ENCODE results near the gene PCP4L1. TPM values are rescaled to one million over a fixed set of nuclear protein-coding genes. Genes with fewer than 3 reads are reported as not detected.
"Not testable (repeated sequence)": the region's sequence is repeated elsewhere in the genome, so short reads cannot be mapped to it uniquely, and the experiment has no call there.

Gene PCP4L1
- total RNA-seq, 1 donor from 2014 or later, result 8.2 TPM

DNA sequence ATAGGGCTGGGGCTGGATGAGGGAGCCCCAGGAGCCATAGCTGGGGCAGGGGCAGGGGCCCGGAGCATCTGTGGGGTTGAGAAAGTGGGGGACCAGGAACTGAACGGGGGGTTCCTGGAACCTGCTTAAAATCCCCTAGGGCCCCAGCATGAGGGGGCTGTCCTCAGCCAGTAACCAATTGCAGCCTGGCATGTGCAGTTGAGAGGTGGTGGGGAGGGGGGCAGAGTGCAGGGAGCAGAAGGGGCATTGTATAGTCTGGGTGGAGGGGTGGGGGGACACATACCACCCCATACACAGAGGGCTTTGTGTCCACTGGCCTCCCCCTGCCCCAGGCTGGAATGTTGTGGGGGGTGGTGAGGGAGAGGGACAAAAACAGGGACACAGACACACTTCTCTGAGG is 51.3 kb downstream of the PCP4L1 start, which contains the start of gene MPZ:
Gene MPZ, minus strand, starts transcription at position 101 of the 400 bp plus-strand sequence. Its CDS starts 63 bp downstream, at position 38.
- H3K4me3 ChIP-seq, result no peak within 1 kb of the TSS
- H3K27me3 ChIP-seq, result no peaks in the 10 kb centered on the region
- intact Hi-C loops (cut with DNase I), result no loop called here
- no peak within 1 kb of the TSS for H3K27ac ChIP-seq
- TF ChIP-seq, protein P1, sequence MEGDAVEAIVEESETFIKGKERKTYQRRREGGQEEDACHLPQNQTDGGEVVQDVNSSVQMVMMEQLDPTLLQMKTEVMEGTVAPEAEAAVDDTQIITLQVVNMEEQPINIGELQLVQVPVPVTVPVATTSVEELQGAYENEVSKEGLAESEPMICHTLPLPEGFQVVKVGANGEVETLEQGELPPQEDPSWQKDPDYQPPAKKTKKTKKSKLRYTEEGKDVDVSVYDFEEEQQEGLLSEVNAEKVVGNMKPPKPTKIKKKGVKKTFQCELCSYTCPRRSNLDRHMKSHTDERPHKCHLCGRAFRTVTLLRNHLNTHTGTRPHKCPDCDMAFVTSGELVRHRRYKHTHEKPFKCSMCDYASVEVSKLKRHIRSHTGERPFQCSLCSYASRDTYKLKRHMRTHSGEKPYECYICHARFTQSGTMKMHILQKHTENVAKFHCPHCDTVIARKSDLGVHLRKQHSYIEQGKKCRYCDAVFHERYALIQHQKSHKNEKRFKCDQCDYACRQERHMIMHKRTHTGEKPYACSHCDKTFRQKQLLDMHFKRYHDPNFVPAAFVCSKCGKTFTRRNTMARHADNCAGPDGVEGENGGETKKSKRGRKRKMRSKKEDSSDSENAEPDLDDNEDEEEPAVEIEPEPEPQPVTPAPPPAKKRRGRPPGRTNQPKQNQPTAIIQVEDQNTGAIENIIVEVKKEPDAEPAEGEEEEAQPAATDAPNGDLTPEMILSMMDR (IDR thresholded peaks at IDR 0.05), result no peak
- DNase-seq (no peak), ATAC-seq (no peak)
- no peaks in the 10 kb centered on the region for H3K36me3 ChIP-seq
- peaks cover 17% of the 10 kb centered on the region for H3K4me1 ChIP-seq
- no peaks in the 10 kb centered on the region for H3K9me3 ChIP-seq

DNA sequence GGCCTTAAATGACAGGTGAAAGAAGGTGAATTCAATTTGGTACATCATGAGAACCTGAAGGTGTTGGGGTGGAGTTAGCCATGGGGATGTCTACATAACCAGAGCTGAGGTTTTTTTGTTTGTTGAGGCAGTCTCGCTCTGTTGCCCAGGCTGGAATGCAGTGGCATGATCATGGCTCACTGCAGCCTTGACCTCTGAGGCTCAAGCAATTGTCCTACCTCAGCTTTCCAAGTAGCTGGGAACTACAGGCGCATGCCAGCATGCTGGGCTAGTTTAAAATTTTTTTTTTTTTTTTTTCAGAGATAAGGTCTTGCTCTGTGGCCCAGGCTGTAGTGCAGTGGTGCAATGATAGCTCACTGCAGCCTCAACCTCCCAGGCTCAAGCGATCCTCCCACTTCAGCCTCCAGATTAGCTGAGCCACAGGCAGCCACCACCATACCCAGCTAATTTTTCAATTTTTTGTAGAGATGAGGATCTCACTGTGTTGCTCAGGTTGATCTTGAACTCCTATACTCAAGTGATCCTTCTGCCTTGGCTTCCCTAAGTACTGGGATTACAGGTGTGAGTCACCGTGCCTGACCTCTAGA is 53.1 kb downstream of the PCP4L1 start:
- TF ChIP-seq, protein P1 (IDR thresholded peaks at IDR 0.05), result no peak
- Histone ChIP-seq H3K27me3 (no peaks in the 10 kb centered on the region), H3K27ac (no peak overlapping the region), H3K9me3 (no peaks in the 10 kb centered on the region), H3K4me3 (no peak overlapping the region), H3K36me3 (no peaks in the 10 kb centered on the region), H3K4me1 (peaks cover 17% of the 10 kb centered on the region)
- ATAC-seq (no peak), DNase-seq (no peak)
- intact Hi-C loops (cut with DNase I), result no loop called here

DNA sequence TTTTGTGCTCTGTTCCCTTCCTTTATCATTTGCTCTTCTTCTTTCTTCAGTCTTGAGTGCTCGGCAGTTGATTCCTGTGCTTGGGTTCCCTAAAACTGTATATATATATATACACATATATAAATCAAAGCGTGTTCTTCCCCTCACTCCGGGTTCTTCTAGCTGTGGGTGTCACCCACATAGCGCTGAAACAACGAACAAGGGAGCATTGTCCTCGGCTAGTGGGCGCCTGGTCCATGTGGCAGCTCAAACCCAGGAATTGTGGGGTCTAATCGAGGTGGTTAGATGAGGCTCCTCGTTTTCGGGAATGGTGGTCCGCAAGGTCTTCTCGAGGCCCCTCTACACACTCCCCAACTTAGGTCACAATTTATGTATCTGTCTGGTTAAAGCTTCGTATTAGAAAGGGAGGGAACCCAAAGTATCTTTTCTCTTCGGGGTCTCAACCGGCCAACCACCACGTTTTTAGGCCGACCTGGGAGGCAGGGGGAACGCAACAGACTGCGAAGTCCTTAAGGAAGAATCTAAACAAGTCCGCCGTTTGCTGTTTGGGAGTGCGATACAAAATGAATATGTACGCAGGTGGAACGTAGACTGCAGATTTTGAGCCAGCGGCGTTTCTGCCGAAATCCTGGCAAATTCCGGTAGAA is 55.1 kb downstream of the PCP4L1 start:
- no peaks in the 10 kb centered on the region for H3K27me3 ChIP-seq
- no peaks in the 10 kb centered on the region for H3K9me3 ChIP-seq
- intact Hi-C loops (cut with DNase I), result no loop called here
- peak overlapping the region; percentile 96 for H3K4me3 ChIP-seq
- peaks cover 3% of the 10 kb centered on the region for H3K36me3 ChIP-seq
- TF ChIP-seq, protein P1 (IDR thresholded peaks at IDR 0.05), result no peak
- H3K4me1 ChIP-seq, result peaks cover 16% of the 10 kb centered on the region
- ATAC-seq, result peak; percentile 4
- DNase-seq, result no peak
- H3K27ac ChIP-seq, result peak overlapping the region; percentile 96

DNA sequence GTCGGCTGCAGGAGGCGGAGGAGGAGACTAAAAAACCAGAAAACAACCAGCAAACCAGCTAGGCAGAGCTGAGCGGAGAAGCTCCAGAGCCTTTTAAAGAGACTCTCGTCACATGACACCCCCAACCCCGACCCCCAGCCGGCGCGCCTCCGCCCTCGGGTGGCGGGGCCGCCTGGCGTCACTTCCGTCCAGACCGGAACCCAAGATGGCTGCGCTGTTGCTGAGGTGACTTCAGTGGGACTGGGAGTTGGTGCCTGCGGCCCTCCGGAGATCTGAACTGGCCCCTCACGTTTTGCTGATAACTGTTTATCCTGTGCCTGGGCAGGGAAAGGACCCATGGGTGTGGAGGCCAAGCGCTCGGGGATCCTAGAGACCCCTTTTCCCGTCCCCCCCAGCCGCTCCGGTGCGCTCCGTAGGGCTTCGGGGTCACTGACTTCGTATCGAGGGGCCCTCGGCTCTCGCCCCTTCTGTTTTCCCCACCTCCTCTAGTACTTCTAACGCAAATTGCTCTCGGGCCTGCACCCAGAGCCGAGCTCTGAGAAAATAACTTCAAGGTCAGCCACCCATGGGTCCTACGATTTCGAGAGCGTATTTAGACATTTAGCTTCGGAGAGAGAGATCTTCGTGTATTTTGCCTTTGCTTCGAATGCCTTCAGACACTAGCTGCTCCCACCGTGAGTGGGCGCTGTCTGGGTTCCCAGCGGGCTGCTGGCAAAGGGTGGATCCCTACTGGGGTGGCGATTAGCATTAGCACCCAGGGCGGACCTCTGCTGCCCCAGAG is 55.8 kb downstream of the PCP4L1 start, which contains the start of gene SDHC:
Gene SDHC, plus strand, starts transcription at position 181 of the 781 bp plus-strand sequence. Its CDS starts 25 bp downstream, at position 206.
- Histone ChIP-seq H3K9me3 (no peaks in the 10 kb centered on the region), H3K4me3 (peak within 1 kb of the TSS; percentile 96), H3K4me1 (peaks cover 16% of the 10 kb centered on the region), H3K36me3 (peaks cover 6% of the 10 kb centered on the region), H3K27me3 (no peaks in the 10 kb centered on the region), H3K27ac (peak within 1 kb of the TSS; percentile 96)
- DNase-seq, result peak; percentile 95
- TF ChIP-seq, protein P1 (IDR thresholded peaks at IDR 0.05), result no peak
- intact Hi-C loops (cut with DNase I), result no loop called here
- ATAC-seq, result peak; percentile 100

DNA sequence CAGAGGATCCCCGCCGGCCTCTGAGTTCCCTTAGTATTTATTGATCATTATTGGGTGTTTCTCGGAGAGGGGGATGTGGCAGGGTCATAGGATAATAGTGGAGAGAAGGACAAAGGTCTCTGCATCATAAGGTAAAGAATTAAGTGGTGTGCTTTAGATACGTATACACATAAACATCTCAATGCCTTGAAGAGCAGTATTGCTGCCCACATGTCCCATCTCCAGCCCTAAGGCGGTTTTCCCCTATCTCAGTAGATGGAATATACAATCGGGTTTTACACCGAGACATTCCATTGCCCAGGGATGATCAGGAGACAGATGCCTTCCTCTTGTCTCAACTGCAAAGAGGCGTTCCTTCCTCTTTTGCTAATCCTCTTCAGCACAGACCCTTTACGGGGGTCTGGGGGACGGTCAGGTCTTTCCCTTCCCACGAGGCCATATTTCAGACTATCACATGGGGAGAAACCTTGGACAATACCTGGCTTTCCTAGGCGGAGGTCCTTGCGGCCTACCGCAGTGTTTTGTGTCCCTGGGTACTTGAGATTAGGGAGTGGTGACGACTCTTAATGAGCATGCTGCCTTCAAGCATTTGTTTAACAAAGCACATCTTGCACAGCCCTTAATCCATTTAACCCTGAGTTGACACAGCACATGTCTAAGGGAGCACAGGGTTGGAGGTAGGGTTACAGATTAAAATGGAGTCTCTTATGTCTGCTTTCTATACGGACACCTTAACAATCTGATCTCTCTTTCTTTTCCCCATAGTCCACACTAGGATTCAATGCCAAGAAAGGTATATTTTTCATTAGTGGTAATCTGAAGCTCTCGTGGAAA is 57.5 kb downstream of the PCP4L1 start:
- H3K36me3 ChIP-seq; H3K27me3 ChIP-seq; H3K9me3 ChIP-seq; DNase-seq; ATAC-seq; H3K4me3 ChIP-seq; intact Hi-C loops (cut with DNase I); H3K27ac ChIP-seq: not testable (repeated sequence)
- peaks cover 16% of the 10 kb centered on the region for H3K4me1 ChIP-seq
